GM12878 (cell line): ENCODE measurements around the gene ROCK2. TPM values are rescaled to one million over a fixed set of nuclear protein-coding genes. Genes with fewer than 3 reads are reported as not detected.

Experiments
- ATAC-seq: fragments of 200-7000 bp; cut with Tn5 transposase; 3 replicates; pipeline ENCODE4 v1.9.1; 2020; ENCODE audit warnings: mild to moderate bottlenecking, moderate library complexity
- BruUV-seq: library from RNA; stranded (reverse); fragments of 400-500 nt; replicated peaks from 2 replicates; lab custom pipeline; 2021; lab: Mats Ljungman, UMichigan
- CTCF ChIA-PET: fragments of 300-600 bp; sonication (Branson Sonifier 250); formaldehyde crosslinking; extraction: SDS; loops from one replicate; lab custom pipeline; 2021; ENCODE audit warnings: inconsistent platforms; lab: Yijun Ruan, JAX
- POLR2A ChIA-PET: fragments of 350-600 bp; formaldehyde crosslinking; extraction: SDS; loops from one replicate; lab custom pipeline; 2021; ENCODE audit warnings: inconsistent platforms; lab: Charles Lee
- RAD21 ChIA-PET: fragments of 300-600 bp; sonication (Branson Sonifier 250); formaldehyde crosslinking; loops from one replicate; lab custom pipeline; 2023; ENCODE audit warnings: antibody characterized with exemption; ENCODE audit not compliant: unreplicated experiment; lab: Charles Lee
- SMC1A ChIA-PET: fragments of 300-600 bp; sonication (Branson Sonifier 250); formaldehyde crosslinking; loops from one replicate; lab custom pipeline; 2023; ENCODE audit not compliant: unreplicated experiment, uncharacterized antibody; lab: Charles Lee
- DNase-seq: peaks from one replicate; pipeline ENCODE4 v3.0.0-alpha.2; 2011; ENCODE audit warnings: low read depth, low spot score
- FAIRE-seq: peaks from 3 replicates; lab custom pipeline; 2011; peaks lifted over from hg19 to GRCh38; lab: Jason Lieb, UNC
- H2AFZ ChIP-seq: 2 replicates; pipeline ENCODE4 v1.6.0; 2011; ENCODE audit warnings: low read depth, low read length, control low read depth; ENCODE audit not compliant: control insufficient read depth
- H3K27ac ChIP-seq: 2 replicates; pipeline ENCODE4 v1.5.1; 2011; ENCODE audit warnings: control low read depth; ENCODE audit not compliant: control insufficient read depth, insufficient read depth
- H3K27me3 ChIP-seq, 2 experiments: replicated peaks in 1 of 2; 2 replicates each; pipeline versions ENCODE4 v1.6.0 to v1.6.1; 2011; ENCODE audit warnings: low read length in 1 of 2; ENCODE audit not compliant: control insufficient read depth in 2 of 2, insufficient read depth in 2 of 2
- H3K36me3 ChIP-seq, 2 experiments: 2 replicates each; pipeline ENCODE4 v1.5.1; 2011; ENCODE audit warnings: low read length in 1 of 2; ENCODE audit not compliant: control insufficient read depth in 2 of 2, insufficient read depth in 2 of 2
- H3K4me1 ChIP-seq: 2 replicates; pipeline ENCODE4 v1.6.1; 2011; ENCODE audit warnings: mild to moderate bottlenecking, low read length, moderate library complexity, mixed read lengths; ENCODE audit not compliant: control insufficient read depth, insufficient read depth
- H3K4me2 ChIP-seq: 2 replicates; pipeline ENCODE4 v1.6.0; 2011; ENCODE audit warnings: control low read depth; ENCODE audit not compliant: control insufficient read depth, insufficient read depth
- H3K4me3 ChIP-seq: fragments of 200-600 bp; sonication (generic); 2 replicates; pipeline ENCODE4 v1.5.1; 2016
- H3K79me2 ChIP-seq: 2 replicates; pipeline ENCODE4 v1.6.0; 2011; ENCODE audit warnings: low read length; ENCODE audit not compliant: control insufficient read depth, insufficient read depth
- H3K9ac ChIP-seq: 2 replicates; pipeline ENCODE4 v1.8.0; 2011; ENCODE audit warnings: low read length, control low read depth, mixed read lengths; ENCODE audit not compliant: control insufficient read depth, insufficient read depth
- H3K9me3 ChIP-seq: replicated peaks from 3 replicates; pipeline ENCODE4 v1.5.1; 2011; ENCODE audit warnings: mild to moderate bottlenecking, low read length; ENCODE audit not compliant: control insufficient read depth, insufficient read depth
- H4K20me1 ChIP-seq: 2 replicates; pipeline ENCODE4 v1.6.0; 2011; ENCODE audit not compliant: control insufficient read depth, insufficient read depth
- EED ChIP-seq: sonication (generic); IDR thresholded peaks from 2 replicates; pipeline ENCODE4 v1.6.1; 2016; ENCODE audit warnings: antibody characterized with exemption, low read depth
- POLR2A ChIP-seq: IDR thresholded peaks from 2 replicates; pipeline ENCODE4 v1.6.1; 2011; ENCODE audit warnings: low read depth, mild to moderate bottlenecking, low read length
- RCOR1 ChIP-seq: conservative IDR thresholded peaks from 2 replicates; pipeline ENCODE4 v1.6.1; 2012; ENCODE audit warnings: low read depth, low read length, improper control_type of control experiment
- SIN3A ChIP-seq: IDR thresholded peaks from 2 replicates; pipeline ENCODE4 v1.6.1; 2012; ENCODE audit warnings: low read depth, low read length, improper control_type of control experiment
- SMAD5 ChIP-seq: IDR thresholded peaks from 2 replicates; pipeline ENCODE4 v1.6.1; 2016; ENCODE audit warnings: antibody characterized with exemption, low read depth
- SMARCA5 ChIP-seq: fragments of 450-650 bp; IDR thresholded peaks from 2 replicates; pipeline ENCODE4 v1.6.1; 2017; ENCODE audit warnings: mild to moderate bottlenecking
- STAT3 ChIP-seq: IDR thresholded peaks from 2 replicates; pipeline ENCODE4 v1.6.1; 2011; ENCODE audit warnings: low read depth, low read length, improper control_type of control experiment
- ZBED1 ChIP-seq: IDR thresholded peaks from 2 replicates; pipeline ENCODE4 v1.6.1; 2016; ENCODE audit warnings: borderline replicate concordance
- ZNF207 ChIP-seq: fragments of 450-650 bp; IDR thresholded peaks from 2 replicates; pipeline ENCODE4 v1.6.1; 2014; ENCODE audit warnings: antibody characterized with exemption, mild to moderate bottlenecking, borderline replicate concordance
- ZNF687 ChIP-seq: fragments of 450-650 bp; IDR thresholded peaks from 2 replicates; pipeline ENCODE4 v1.6.1; 2017; ENCODE audit warnings: mild to moderate bottlenecking, moderate library complexity
- ZZZ3 ChIP-seq: IDR thresholded peaks from 2 replicates; pipeline ENCODE4 v1.6.1; 2011; ENCODE audit warnings: low read depth; ENCODE audit not compliant: control insufficient read depth, insufficient read length
- WGBS: methylation state at CpG from one replicate; pipeline ENCODE4 v1.1.6; 2016; ENCODE audit warnings: low lambda C conversion rate; ENCODE audit not compliant: insufficient replicate concordance, insufficient coverage; ENCODE audit errors: missing lambda C conversion rate; 5-methylcytosine and 5-hydroxymethylcytosine counted together
- in situ Hi-C: fragments of 300-500 bp; cut with MboI; formaldehyde crosslinking; loops from 9 replicates; pipeline ENCODE4 v1.14.3; 2018; ENCODE audit warnings: mixed read lengths
- intact Hi-C: fragments of 100-400 bp; cut with micrococcal nuclease; formaldehyde crosslinking; loops from one replicate; pipeline ENCODE4 v1.14.2; 2022; ENCODE audit not compliant: unreplicated experiment
- polyA plus RNA-seq, 11 experiments: library from polyadenylated mRNA; depleted of rRNA in 4 of 11; unstranded in 6 of 11; stranded (reverse) in 5 of 11; fragments of >200 nt; fragmentation: Nextera tagmentation in 4 of 11; fragmentation: Illumina TruSeq in 1 of 11; extraction: Ambion mirVana in 4 of 11; extraction: Trizol in 1 of 11; gene quantifications; 1 replicate in 1 of 11; 2 replicates in 10 of 11; pipeline versions ENCODE4 v1.2.1 to v1.2.3, GENCODE V29; 2011 to 2016; ENCODE audit warnings: inconsistent platforms in 2 of 11, missing spikeins in 2 of 11, low read depth in 1 of 11
- total RNA-seq, 4 experiments: library from RNA; depleted of rRNA in 3 of 4; stranded (reverse); fragments of >200 nt in 3 of 4; fragmentation: Illumina TruSeq in 1 of 4; extraction: Trizol in 1 of 4; gene quantifications; 2 replicates each; pipeline versions ENCODE4 v1.2.1 to v1.2.3, GENCODE V29; 2013 to 2021
- TF ChIP-seq, protein P1 (sequence below): fragments of 450-650 bp; IDR thresholded peaks from 2 replicates; pipeline ENCODE4 v1.6.1; 2017; ENCODE audit warnings: mild to moderate bottlenecking
- TF ChIP-seq, protein P2 (sequence below): IDR thresholded peaks from 2 replicates; pipeline ENCODE4 v1.6.1; 2011; ENCODE audit warnings: low read depth, mild to moderate bottlenecking, low read length, moderate library complexity, borderline replicate concordance; ENCODE audit errors: extremely low read depth

ROCK2 gene
- total and polyA plus RNA-seq, 10 of the 15 experiments (the other 5 are each of a cell fraction or from before 2014, with no cell fraction given): 4.6 to 22.1 (median 8.3) TPM

- TF ChIP-seq SMAD5: no peak
- TF ChIP-seq SIN3A: no peak
- no peak for TF ChIP-seq ZZZ3
- TF ChIP-seq STAT3: no peak
- no peak for TF ChIP-seq ZNF207
- TF ChIP-seq, protein P1, sequence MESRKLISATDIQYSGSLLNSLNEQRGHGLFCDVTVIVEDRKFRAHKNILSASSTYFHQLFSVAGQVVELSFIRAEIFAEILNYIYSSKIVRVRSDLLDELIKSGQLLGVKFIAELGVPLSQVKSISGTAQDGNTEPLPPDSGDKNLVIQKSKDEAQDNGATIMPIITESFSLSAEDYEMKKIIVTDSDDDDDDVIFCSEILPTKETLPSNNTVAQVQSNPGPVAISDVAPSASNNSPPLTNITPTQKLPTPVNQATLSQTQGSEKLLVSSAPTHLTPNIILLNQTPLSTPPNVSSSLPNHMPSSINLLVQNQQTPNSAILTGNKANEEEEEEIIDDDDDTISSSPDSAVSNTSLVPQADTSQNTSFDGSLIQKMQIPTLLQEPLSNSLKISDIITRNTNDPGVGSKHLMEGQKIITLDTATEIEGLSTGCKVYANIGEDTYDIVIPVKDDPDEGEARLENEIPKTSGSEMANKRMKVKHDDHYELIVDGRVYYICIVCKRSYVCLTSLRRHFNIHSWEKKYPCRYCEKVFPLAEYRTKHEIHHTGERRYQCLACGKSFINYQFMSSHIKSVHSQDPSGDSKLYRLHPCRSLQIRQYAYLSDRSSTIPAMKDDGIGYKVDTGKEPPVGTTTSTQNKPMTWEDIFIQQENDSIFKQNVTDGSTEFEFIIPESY: no peak
- TF ChIP-seq, protein P2, sequence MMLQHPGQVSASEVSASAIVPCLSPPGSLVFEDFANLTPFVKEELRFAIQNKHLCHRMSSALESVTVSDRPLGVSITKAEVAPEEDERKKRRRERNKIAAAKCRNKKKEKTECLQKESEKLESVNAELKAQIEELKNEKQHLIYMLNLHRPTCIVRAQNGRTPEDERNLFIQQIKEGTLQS: no peak
- TF ChIP-seq ZBED1: no peak
Measured at GRCh38 chr2:11156396-11157075, 187.9 kb downstream of the ROCK2 start (continued).

DNA sequence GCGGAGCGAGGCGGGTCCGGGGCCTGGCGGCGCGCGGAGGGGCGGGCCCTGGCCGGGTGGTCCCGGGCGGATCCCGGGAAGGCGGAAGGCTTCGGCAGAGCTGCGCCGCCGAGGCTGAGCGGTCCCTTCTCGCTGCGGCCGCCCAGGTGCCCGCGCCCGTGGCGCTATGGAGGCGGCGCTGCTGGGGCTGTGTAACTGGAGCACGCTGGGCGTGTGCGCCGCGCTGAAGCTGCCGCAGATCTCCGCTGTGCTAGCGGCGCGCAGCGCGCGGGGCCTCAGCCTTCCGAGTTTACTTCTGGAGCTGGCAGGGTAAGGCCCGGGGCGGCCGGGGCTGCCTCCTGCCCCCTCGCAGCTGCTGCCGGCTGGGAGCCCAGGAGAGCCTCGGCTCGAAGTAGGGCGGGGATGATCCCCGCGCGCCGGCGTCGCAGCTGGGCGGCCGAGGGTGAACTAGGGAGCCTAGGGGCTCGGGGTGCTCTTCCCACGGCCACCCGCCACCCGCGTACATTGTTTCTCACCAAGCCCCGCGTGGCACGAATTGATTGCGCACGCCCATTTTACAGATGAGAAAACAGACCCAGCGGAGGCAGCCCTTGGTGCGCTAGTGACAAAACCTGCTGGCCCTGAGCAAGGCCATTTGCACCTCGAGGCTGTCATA lies 188.9 kb downstream of the ROCK2 start, which contains the start of gene SLC66A3:
Gene SLC66A3 (plus strand): TSS at position 87 of the 655 bp plus-strand sequence. CDS start 80 bp downstream, at position 167.
- Histone ChIP-seq H3K4me1 (peaks cover 6% of the 10 kb centered on the region), H3K4me2 (peak within 1 kb of the TSS; percentile 97), H3K27ac (peak within 1 kb of the TSS; percentile 66), H4K20me1 (no peaks in the 10 kb centered on the region), H3K9me3 (no peaks in the 10 kb centered on the region), H3K4me3 (peak within 1 kb of the TSS; percentile 80), H3K27me3 (no peaks in the 10 kb centered on the region; a peak in 2 of 4 replicates), H3K36me3 (no peaks in the 10 kb centered on the region), H3K79me2 (no peaks in the 10 kb centered on the region), H2AFZ (peak within 1 kb of the TSS; percentile 97), H3K9ac (peak within 1 kb of the TSS; percentile 83)
- ATAC-seq: peak; percentile 89
- DNase-seq: no peak
- no TSS peak for BruUV-seq
- SMC1A ChIA-PET: no interaction called here
- peak; percentile 35 for FAIRE-seq
- CTCF ChIA-PET: interaction anchor here (1.2 to 1.6 kb wide), 2 partner anchors 22 to 24 kb away, joined by 5 read pairs; a partner anchor contains a TSS
- in situ Hi-C loops: no loop called here
- POLR2A ChIA-PET: interaction anchor here (0.6 to 1.3 kb wide), 2 partner anchors 22 to 64 kb away, joined by 3 read pairs; a partner anchor contains a TSS
- intact Hi-C loops: no loop called here
- RAD21 ChIA-PET: interaction anchor here (1.1 kb wide), 1 partner anchor 24 kb away, joined by 3 read pairs; no protein-coding TSS in a partner anchor
- under 1% methylated on average over 58 of the region's 71 CpGs for WGBS
- TF ChIP-seq RCOR1 (no peak), ZNF687 (0 out of 2 replicates have a peak, but pooled peaks have one; percentile 35), POLR2A (peak; percentile 83), SMARCA5 (peak; percentile 43; the same call in 1 of the 2 replicates), EED (peak; percentile 20; the same call in 1 of the 2 replicates)
